ENCODE results near the gene CDH12.

DNA sequence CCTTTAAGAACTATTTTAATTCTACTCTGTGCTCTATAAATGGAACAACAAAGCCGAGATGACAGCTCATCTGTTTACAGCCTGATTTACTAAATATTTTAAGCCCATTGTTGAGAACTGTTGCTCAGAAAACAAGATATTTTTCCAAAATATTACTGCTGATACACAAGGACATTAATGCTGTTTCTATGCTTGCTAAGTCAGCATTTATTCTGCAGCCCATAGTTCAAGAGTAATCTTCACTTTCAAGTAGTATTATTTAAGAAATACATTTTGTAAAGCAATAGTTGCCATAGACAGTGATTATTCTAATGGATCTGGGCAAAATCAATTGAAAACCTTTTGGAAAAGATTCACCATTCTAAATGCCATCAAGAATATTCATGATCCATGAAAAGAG is 208.3 kb downstream of the CDH12 start:
- TF ChIP-seq SIN3A (IDR thresholded peaks at IDR 0.05; ENCODE audit: borderline replicate concordance, insufficient read depth, low read length) (no peak), TAF1 (IDR thresholded peaks at IDR 0.05; ENCODE audit: borderline replicate concordance, insufficient read depth, low read length) (no peak)

Data from PFSK-1 (cell line).